ENCODE results near the gene BZW1.

- TF ChIP-seq ZNF561 (tag by site-specific recombination; IDR thresholded peaks at IDR 0.05; ENCODE audit: borderline replicate concordance) (no peak), ZNF645 (tag by site-specific recombination; IDR thresholded peaks at IDR 0.05) (no peak), ZNF510 (tag by site-specific recombination; IDR thresholded peaks at IDR 0.05; ENCODE audit: insufficient replicate concordance) (no peak), CTCF (tag by site-specific recombination; IDR thresholded peaks at IDR 0.05) (no peak), REST (tag by site-specific recombination; IDR thresholded peaks at IDR 0.05) (no peak), ZNF701 (tag by site-specific recombination; IDR thresholded peaks at IDR 0.05) (no peak), ZNF423 (tag by site-specific recombination; IDR thresholded peaks at IDR 0.05) (no peak), ZNF169 (tag by site-specific recombination; IDR thresholded peaks at IDR 0.05) (no peak), ZNF311 (tag by site-specific recombination; IDR thresholded peaks at IDR 0.05; ENCODE audit: borderline replicate concordance) (no peak), ZNF280D (tag by site-specific recombination; IDR thresholded peaks at IDR 0.05) (no peak), ZBTB49 (tag by site-specific recombination; IDR thresholded peaks at IDR 0.05; ENCODE audit: low read depth) (no peak), ELK4 (IDR thresholded peaks at IDR 0.05; ENCODE audit: borderline replicate concordance, low read depth, low read length) (no peak)
These were observed 32.6 kb downstream of the BZW1 start for GRCh38 chr2:200843993-200844948.

Measured in HEK293 (cell line).